HCT116 (cell line): ENCODE results near the gene RFX8. TPM values are rescaled to one million over a fixed set of nuclear protein-coding genes. Genes with fewer than 3 reads are reported as not detected.

Experiments
- ATAC-seq: fragments of 200-7000 bp; cut with Tn5 transposase; 2 replicates; pipeline ENCODE4 v1.9.1; 2020; ENCODE audit warnings: mild to moderate bottlenecking, moderate library complexity
- BruUV-seq: library from RNA; stranded (reverse); fragments of 400-500 nt; replicated peaks from 2 replicates; lab custom pipeline; 2021; lab: Mats Ljungman, UMichigan
- CTCF ChIA-PET: fragments of 300-600 bp; sonication (Branson Sonifier 250); formaldehyde crosslinking; loops from one replicate; lab custom pipeline; 2021; ENCODE audit warnings: antibody characterized with exemption; lab: Charles Lee
- POLR2A ChIA-PET: fragments of 300-600, 350-600 bp; sonication (Branson Sonifier 250); formaldehyde crosslinking; loops from one replicate; lab custom pipeline; 2021; ENCODE audit warnings: antibody characterized with exemption; lab: Charles Lee
- RAD21 ChIA-PET, 2 experiments: fragments of 300-600 bp; sonication (Branson Sonifier 250); formaldehyde crosslinking; loops; one replicate each; lab custom pipeline; 2023; ENCODE audit warnings: low total read pairs in 2 of 2; ENCODE audit not compliant: uncharacterized antibody in 2 of 2, unreplicated experiment in 2 of 2, low non-redundant PET in 1 of 2; lab: Charles Lee
- DNase-seq: peaks from one replicate; pipeline ENCODE4 v3.0.0-alpha.2; 2010; ENCODE audit warnings: low read depth, low spot score
- H2AFZ ChIP-seq: fragments of 200-600 bp; shearing (Covaris generic), sonication (generic); 2 replicates; pipeline ENCODE4 v1.6.1; 2017; ENCODE audit warnings: low read depth, mixed run types, mixed read lengths, antibody characterized with exemption, low read length; ENCODE audit not compliant: poor library complexity, severe bottlenecking
- H3K27ac ChIP-seq: 2 replicates; pipeline ENCODE4 v1.5.1; 2012; ENCODE audit warnings: low read depth, low read length
- H3K27me3 ChIP-seq: fragments of 200-600 bp; sonication (generic); 2 replicates; pipeline ENCODE4 v1.6.1; 2016; ENCODE audit warnings: mixed run types, low read length, mixed read lengths; ENCODE audit not compliant: insufficient read depth
- H3K36me3 ChIP-seq, 2 experiments: fragments of 200-500 bp in 1 of 2; fragments of 200-600 bp in 1 of 2; sonication (Bioruptor generic) in 1 of 2; sonication (generic) in 1 of 2; 2 replicates each; pipeline versions ENCODE4 v1.5.1 to v1.6.1; 2014 to 2016; ENCODE audit warnings: low read length in 2 of 2, inconsistent platforms in 1 of 2, mixed read lengths in 1 of 2, mixed run types in 1 of 2; ENCODE audit not compliant: insufficient read depth in 2 of 2, control insufficient read depth in 1 of 2
- H3K4me1 ChIP-seq, 2 experiments: fragments of 200-600 bp in 1 of 2; sonication (generic) in 1 of 2; 2 replicates each; pipeline versions ENCODE4 v1.5.1 to v1.6.1; 2012 to 2017; ENCODE audit warnings: low read length in 2 of 2, inconsistent platforms in 1 of 2, mild to moderate bottlenecking in 1 of 2, mixed read lengths in 1 of 2, mixed run types in 1 of 2, moderate library complexity in 1 of 2; ENCODE audit not compliant: insufficient read depth in 2 of 2, control insufficient read depth in 1 of 2
- H3K4me2 ChIP-seq: fragments of 200-600 bp; sonication (generic); 2 replicates; pipeline ENCODE4 v1.6.1; 2017; ENCODE audit warnings: mixed run types, low read length, mixed read lengths
- H3K4me3 ChIP-seq, 2 experiments: fragments of 200-600 bp in 1 of 2; sonication (generic) in 1 of 2; replicated peaks in 1 of 2; 2 replicates each; pipeline ENCODE4 v1.5.1; 2011 to 2016; ENCODE audit warnings: low read length in 2 of 2, control low read depth in 1 of 2, low read depth in 1 of 2, mild to moderate bottlenecking in 1 of 2, mixed read lengths in 1 of 2, mixed run types in 1 of 2
- H3K79me2 ChIP-seq: fragments of 200-600 bp; sonication (generic); 2 replicates; pipeline ENCODE4 v1.6.1; 2017; ENCODE audit warnings: mild to moderate bottlenecking, mixed run types, low read length, moderate library complexity, mixed read lengths; ENCODE audit not compliant: insufficient read depth
- H3K9ac ChIP-seq: fragments of 200-600 bp; sonication (generic); 2 replicates; pipeline ENCODE4 v1.6.1; 2016; ENCODE audit warnings: low read length, mixed read lengths
- H3K9me2 ChIP-seq: fragments of 200-600 bp; sonication (generic), shearing (Covaris generic); 2 replicates; pipeline ENCODE4 v1.6.1; 2017; ENCODE audit warnings: mixed run types, mild to moderate bottlenecking, moderate library complexity; ENCODE audit not compliant: insufficient read depth
- H3K9me3 ChIP-seq, 2 experiments: fragments of 200-500 bp in 1 of 2; fragments of 200-600 bp in 1 of 2; sonication (Bioruptor generic) in 1 of 2; sonication (generic) in 1 of 2; 2 replicates each; pipeline ENCODE4 v1.6.1; 2014 to 2017; ENCODE audit warnings: low read length in 2 of 2, mixed read lengths in 2 of 2, inconsistent platforms in 1 of 2, low read depth in 1 of 2, mild to moderate bottlenecking in 1 of 2, mixed run types in 1 of 2, moderate library complexity in 1 of 2; ENCODE audit not compliant: control insufficient read depth in 1 of 2, insufficient read depth in 1 of 2
- H4K20me1 ChIP-seq: fragments of 200-600 bp; sonication (generic), shearing (Covaris generic); 2 replicates; pipeline ENCODE4 v1.6.1; 2017; ENCODE audit warnings: mixed run types, mild to moderate bottlenecking, moderate library complexity; ENCODE audit not compliant: insufficient read depth
- CBX3 ChIP-seq: IDR thresholded peaks from 2 replicates; pipeline ENCODE4 v1.6.1; 2012; ENCODE audit warnings: low read depth
- CEBPB ChIP-seq: IDR thresholded peaks from 2 replicates; pipeline ENCODE4 v1.6.1; 2012; ENCODE audit warnings: low read depth
- EGR1 ChIP-seq: IDR thresholded peaks from 2 replicates; pipeline ENCODE4 v1.6.1; 2012; ENCODE audit warnings: low read depth
- POLR2AphosphoS5 ChIP-seq: IDR thresholded peaks from 2 replicates; pipeline ENCODE4 v1.6.1; 2011; ENCODE audit warnings: mild to moderate bottlenecking, low read depth, low read length, moderate library complexity
- RAD21 ChIP-seq: IDR thresholded peaks from 2 replicates; pipeline ENCODE4 v1.6.1; 2012; ENCODE audit warnings: low read depth, mild to moderate bottlenecking
- SIN3A ChIP-seq: IDR thresholded peaks from 2 replicates; pipeline ENCODE4 v1.6.1; 2012; ENCODE audit warnings: low read depth
- SP1 ChIP-seq: IDR thresholded peaks from 2 replicates; pipeline ENCODE4 v1.6.1; 2012; ENCODE audit warnings: low read depth
- SRF ChIP-seq: IDR thresholded peaks from 2 replicates; pipeline ENCODE4 v1.6.1; 2012; ENCODE audit warnings: low read depth
- YY1 ChIP-seq: IDR thresholded peaks from 2 replicates; pipeline ENCODE4 v1.6.1; 2011; ENCODE audit warnings: low read length, low read depth, moderate library complexity, mild to moderate bottlenecking; ENCODE audit not compliant: insufficient replicate concordance; ENCODE audit errors: extremely low read depth
- ZNF274 ChIP-seq: fragments of 200-500 bp; sonication (Bioruptor generic); IDR thresholded peaks from 2 replicates; pipeline ENCODE4 v1.6.1; 2014; ENCODE audit warnings: mild to moderate bottlenecking, low read depth, low read length, inconsistent platforms
- intact Hi-C: fragments of 100-400 bp; cut with micrococcal nuclease; formaldehyde crosslinking; loops from 2 replicates; pipeline ENCODE4 v1.10.0; 2022
- total RNA-seq: library from RNA; stranded (reverse); gene quantifications from one replicate; pipeline ENCODE4 v1.2.1, GENCODE V29; 2021; ENCODE audit not compliant: unreplicated experiment
- TF ChIP-seq, protein P1 (sequence below): IDR thresholded peaks from 2 replicates; pipeline ENCODE4 v1.6.1; 2011; ENCODE audit warnings: mild to moderate bottlenecking, low read length, moderate library complexity; ENCODE audit not compliant: insufficient replicate concordance; ENCODE audit errors: extremely low read depth
- TF ChIP-seq, protein P2 (sequence below): IDR thresholded peaks from 2 replicates; pipeline ENCODE4 v1.6.1; 2012
- TF ChIP-seq, protein P3 (sequence below): IDR thresholded peaks from 2 replicates; pipeline ENCODE4 v1.6.1; 2012

The RFX8 gene
- total RNA-seq, 1 experiment from 2014 or later = not detected

DNA sequence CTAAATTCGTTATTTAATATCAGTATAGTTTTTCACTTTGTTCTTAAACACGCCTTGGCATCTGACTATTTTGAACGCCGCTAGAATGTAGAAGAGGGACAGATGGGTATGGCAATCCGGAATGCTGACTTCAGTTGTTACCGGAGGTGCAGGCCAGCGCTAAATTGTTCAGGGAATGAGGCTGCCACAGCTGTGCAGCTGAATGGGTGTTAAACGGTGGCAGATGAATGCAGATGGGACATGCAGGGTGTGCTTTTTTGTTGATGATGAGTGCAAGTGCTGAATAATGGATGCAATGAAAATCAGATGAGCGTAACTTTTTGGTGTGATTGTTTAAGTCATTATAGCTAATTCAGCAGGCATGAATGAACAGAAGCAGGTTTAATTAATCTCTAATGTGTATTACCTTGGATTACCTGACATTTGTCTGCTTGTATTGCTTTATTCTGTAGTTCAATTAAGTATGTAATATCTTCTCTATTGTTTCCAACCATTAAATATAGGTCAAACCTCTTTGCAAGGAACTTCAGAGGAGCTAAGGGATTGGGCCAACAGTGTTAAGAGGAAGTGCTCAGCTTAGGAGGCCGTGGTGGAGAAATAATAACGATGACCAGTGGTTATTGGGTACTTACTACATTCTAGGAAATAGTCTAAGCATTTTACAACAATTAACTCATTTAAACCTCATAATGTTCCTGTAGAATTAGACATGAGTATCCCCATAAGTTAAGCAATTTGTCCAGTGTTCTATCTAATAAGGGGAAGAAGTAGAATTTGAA, 75.7 kb downstream of the RFX8 start (continued):
- TF ChIP-seq, protein P1, sequence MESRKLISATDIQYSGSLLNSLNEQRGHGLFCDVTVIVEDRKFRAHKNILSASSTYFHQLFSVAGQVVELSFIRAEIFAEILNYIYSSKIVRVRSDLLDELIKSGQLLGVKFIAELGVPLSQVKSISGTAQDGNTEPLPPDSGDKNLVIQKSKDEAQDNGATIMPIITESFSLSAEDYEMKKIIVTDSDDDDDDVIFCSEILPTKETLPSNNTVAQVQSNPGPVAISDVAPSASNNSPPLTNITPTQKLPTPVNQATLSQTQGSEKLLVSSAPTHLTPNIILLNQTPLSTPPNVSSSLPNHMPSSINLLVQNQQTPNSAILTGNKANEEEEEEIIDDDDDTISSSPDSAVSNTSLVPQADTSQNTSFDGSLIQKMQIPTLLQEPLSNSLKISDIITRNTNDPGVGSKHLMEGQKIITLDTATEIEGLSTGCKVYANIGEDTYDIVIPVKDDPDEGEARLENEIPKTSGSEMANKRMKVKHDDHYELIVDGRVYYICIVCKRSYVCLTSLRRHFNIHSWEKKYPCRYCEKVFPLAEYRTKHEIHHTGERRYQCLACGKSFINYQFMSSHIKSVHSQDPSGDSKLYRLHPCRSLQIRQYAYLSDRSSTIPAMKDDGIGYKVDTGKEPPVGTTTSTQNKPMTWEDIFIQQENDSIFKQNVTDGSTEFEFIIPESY = no peak

DNA sequence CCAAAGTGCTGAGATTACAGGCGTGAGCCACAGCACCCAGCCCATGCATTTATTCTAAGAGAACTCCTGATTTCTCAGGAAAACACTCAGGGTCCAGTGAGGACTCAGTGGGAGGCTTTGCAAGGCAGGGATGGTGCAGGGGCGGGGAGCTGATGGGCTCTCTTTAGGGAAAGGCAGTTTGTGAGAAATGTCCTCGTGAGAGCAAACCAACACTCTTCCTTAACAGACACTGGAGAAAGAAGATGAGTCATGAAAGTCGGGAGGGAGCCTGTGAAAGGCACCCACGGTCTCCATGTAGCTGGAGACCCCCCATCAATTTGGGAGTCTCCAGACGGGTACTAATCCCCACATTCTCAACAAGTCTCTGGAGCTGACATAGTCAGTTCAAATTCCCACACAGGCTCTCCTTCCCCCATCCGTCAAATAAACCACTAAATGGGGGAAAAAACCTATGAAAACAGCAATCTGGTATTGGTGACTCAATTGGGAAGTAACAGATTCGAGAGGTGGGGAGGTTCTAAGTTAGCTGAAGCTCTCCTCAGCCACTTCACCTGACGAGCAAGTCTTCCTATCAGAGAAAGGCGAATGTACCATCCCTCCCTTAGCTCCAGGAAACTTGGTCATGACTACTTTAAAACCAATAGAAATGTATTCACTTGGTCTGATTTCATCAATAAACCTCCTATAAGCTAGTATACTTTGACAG, 76.6 kb downstream of the RFX8 start:
- Histone ChIP-seq H3K4me1 (peaks cover 0 to 6% of the 10 kb centered on the region in 2 experiments; a peak in 1 of 4 replicates), H3K9ac (no peak overlapping the region), H3K4me2 (no peak overlapping the region), H3K79me2 (no peaks in the 10 kb centered on the region), H3K27me3 (no peaks in the 10 kb centered on the region), H3K9me3 (no peaks in the 10 kb centered on the region), H3K4me3 (no peak overlapping the region), H3K27ac (no peak overlapping the region), H3K36me3 (no peaks in the 10 kb centered on the region), H3K9me2 (no peaks in the 10 kb centered on the region), H4K20me1 (no peaks in the 10 kb centered on the region), H2AFZ (no peak overlapping the region)
- ATAC-seq (no peak), DNase-seq (no peak)
- RAD21 ChIA-PET = no interaction called here
- CTCF ChIA-PET = interaction anchor here (1.3 to 2.1 kb wide), 2 partner anchors 11 to 56 kb away, joined by 3 to 7 read pairs; partner anchors contain the start of gene CREG2
- POLR2A ChIA-PET = no interaction called here
- intact Hi-C loops = no loop called here
- TF ChIP-seq ZNF274 (no peak), POLR2AphosphoS5 (no peak), SP1 (no peak), RAD21 (no peak), CBX3 (no peak), YY1 (no peak), EGR1 (no peak), CEBPB (no peak), SRF (no peak), SIN3A (no peak)
- TF ChIP-seq, protein P1 = no peak
- TF ChIP-seq, protein P2, sequence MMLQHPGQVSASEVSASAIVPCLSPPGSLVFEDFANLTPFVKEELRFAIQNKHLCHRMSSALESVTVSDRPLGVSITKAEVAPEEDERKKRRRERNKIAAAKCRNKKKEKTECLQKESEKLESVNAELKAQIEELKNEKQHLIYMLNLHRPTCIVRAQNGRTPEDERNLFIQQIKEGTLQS = no peak
- TF ChIP-seq, protein P3, sequence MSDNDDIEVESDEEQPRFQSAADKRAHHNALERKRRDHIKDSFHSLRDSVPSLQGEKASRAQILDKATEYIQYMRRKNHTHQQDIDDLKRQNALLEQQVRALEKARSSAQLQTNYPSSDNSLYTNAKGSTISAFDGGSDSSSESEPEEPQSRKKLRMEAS = no peak
- BruUV-seq = no TSS peak
